ENCODE results near the gene PCDH9.

PCDH9 gene, protein sequence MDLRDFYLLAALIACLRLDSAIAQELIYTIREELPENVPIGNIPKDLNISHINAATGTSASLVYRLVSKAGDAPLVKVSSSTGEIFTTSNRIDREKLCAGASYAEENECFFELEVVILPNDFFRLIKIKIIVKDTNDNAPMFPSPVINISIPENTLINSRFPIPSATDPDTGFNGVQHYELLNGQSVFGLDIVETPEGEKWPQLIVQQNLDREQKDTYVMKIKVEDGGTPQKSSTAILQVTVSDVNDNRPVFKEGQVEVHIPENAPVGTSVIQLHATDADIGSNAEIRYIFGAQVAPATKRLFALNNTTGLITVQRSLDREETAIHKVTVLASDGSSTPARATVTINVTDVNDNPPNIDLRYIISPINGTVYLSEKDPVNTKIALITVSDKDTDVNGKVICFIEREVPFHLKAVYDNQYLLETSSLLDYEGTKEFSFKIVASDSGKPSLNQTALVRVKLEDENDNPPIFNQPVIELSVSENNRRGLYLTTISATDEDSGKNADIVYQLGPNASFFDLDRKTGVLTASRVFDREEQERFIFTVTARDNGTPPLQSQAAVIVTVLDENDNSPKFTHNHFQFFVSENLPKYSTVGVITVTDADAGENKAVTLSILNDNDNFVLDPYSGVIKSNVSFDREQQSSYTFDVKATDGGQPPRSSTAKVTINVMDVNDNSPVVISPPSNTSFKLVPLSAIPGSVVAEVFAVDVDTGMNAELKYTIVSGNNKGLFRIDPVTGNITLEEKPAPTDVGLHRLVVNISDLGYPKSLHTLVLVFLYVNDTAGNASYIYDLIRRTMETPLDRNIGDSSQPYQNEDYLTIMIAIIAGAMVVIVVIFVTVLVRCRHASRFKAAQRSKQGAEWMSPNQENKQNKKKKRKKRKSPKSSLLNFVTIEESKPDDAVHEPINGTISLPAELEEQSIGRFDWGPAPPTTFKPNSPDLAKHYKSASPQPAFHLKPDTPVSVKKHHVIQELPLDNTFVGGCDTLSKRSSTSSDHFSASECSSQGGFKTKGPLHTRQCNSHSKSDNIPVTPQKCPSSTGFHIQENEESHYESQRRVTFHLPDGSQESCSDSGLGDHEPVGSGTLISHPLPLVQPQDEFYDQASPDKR (N-terminal part only)

DNA sequence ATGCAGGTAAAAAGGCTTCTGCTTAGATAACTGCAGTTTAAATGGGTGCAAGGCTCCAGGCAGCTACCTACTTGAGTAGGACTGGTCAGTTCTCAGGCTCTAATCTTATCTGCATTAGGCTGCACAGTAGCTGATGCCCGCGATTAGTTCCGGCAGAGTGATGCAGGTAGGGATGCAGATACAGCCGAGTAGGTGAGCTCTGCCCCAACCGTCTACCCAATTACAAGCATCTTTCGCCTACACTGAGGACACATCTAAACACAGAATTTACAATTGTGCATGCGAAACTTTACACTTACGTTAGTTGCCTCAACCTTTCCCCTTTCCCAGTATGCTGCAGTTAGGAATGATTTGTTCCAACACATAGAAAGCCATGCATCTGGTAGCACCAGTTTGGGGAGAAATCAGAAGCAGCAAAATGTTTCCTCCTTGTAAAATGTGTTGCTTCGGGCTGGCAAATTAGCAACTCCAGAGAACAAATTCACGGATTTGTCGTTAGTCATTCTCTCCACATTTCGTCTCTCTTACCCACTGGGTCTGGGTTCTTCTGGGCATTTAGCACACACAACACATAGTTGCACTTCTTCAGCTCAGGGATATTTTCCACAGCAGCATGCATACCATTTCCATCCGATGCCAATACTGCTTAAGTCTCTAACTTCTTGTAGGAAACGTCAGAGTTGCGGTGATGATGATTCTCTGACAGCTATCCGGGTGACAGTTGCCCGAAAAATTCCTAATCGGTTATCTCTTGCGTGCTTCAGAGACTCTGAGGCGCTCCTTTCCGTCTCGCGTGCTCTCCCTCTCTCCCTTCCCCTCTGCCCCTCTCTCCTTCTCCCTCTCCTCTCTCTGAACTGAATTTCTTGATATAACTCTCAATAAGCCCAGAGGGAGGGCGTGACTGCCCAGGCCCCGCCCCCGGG is at the start of gene PCDH9:
Gene PCDH9 (minus strand): TSS at position 856 of the 923 bp plus-strand sequence. CDS start 1,896 bp downstream, outside the sequence.
- DNase-seq (ENCODE audit: low read depth) = no peak

DNA sequence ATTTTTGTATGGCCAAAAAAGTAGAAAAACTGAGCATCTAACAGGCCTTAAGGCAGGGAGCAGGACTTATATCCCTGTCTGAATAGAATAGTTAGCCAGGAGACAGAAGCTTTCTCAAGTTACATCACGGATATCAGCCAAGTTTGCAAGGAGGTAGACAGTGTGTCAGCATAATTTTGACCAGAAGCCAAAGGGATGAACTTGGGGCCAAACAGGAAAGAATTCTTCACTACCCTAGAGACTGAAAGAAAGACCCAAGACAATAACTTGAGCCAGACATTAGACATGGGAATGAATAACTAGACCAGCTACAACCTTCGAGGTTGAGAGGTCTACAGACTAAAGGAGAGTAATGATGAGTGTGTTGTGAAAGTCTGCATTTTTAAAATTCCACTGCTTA is 48.1 kb upstream of the PCDH9 start:
- peak; percentile 84 for DNase-seq (ENCODE audit: low read depth)

- DNase-seq (ENCODE audit: low read depth) = no peak
Measured at GRCh38 chr13:67277581-67277980, 47.4 kb upstream of the PCDH9 start.

GRCh38 chr13:67275351-67275960 is 45.3 kb upstream of the PCDH9 start:
- no peak for DNase-seq (ENCODE audit: low read depth)

DNA sequence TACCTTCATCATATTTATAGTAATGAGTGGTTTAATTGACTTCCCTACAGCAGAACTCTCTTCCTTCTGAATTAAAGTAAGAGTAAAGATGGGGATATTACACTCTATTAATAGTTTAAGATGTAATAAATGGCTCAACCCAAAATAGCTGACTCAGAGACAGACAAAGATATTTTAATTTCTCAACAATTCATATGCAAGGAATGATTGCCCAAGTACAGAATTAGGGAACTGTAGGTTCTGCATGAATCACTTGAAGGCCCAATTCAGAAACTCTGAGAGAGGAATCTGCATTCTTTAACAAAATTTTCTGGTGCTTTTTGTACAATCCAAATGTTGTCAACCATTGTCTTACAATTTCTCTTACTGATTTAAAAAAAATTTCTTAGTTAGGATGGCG is 42.9 kb upstream of the PCDH9 start:
- DNase-seq (ENCODE audit: low read depth) = no peak

- DNase-seq (ENCODE audit: low read depth) = no peak
Measured at GRCh38 chr13:67267136-67267535, 37.0 kb upstream of the PCDH9 start.

DNA sequence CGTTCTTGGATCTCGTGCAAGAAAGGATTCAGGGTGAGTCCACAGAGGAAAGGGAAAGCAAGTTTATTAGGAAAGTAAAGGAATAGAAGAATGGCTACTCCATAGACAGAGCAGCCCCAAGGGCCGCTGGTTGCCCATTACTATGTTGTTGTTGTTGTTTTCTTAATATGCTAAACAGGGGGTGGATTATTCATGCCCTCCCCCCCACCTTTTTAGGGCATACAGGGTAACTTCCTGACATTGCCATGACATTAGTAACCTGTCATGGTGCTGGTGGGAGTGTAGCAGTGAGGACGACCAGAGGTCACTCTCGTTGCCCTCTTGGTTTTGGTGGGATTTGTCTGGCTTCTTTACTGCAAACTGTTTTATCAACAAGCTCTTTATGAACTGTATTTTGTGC is 29.1 kb upstream of the PCDH9 start:
- no peak for DNase-seq (ENCODE audit: low read depth)

GRCh38 chr13:67258482-67258881 is 28.3 kb upstream of the PCDH9 start:
- DNase-seq (ENCODE audit: low read depth) = no peak

DNA sequence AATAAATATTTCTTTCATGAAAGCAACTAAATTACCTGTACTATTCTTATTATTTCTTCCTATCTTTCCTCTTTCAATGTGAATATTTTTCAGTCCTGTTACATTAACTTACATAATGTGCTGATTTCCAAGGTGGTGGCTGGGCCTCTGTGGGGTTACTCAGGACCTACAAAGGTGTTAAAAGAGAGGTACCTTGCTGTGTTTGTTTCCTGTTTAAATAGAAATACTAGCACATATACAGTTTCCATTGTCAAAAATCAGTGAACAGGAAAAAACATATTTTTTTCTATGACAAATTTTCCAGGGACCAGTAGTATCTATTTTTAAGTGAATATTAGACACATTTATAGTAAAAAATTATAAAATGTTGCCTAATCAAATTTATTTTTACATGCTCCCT is 8.7 kb upstream of the PCDH9 start:
- DNase-seq (ENCODE audit: low read depth) = no peak

DNA sequence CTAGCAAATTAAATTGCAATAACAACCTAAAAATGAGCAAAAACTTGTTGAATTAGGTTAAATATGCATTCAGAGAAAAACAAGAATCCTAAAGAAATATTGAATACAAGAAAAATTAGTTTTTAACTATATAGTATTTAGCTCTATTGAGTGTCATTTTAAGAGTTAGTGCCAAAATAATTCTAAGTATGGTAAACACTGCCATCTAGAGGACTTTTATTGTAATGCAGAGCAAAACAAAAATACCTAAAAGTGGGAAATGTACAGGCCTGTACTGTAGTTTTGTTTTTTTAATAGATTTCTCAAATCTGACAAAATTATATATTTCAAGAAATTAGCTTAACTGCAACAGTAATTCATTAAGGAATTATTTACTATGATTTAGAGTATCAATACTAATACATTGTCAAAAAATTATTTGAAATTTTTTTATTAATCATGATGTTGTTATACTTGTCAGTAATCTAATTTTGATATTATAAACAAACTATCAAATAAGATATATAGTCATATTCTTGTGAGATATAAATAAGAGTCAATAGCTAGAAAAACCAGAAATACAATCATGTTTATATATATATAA is 8.2 kb upstream of the PCDH9 start:
- DNase-seq (ENCODE audit: low read depth) = no peak

- no peak for DNase-seq (ENCODE audit: low read depth)
Measured at GRCh38 chr13:67235265-67235664, 5.1 kb upstream of the PCDH9 start.

- DNase-seq (ENCODE audit: low read depth) = no peak
Measured at GRCh38 chr13:67232384-67232783, 2.2 kb upstream of the PCDH9 start.

GRCh38 chr13:67231289-67232000 is 1.3 kb upstream of the PCDH9 start:
- no peak for DNase-seq (ENCODE audit: low read depth)

GRCh38 chr13:67230404-67231288 is 510 bp upstream of the PCDH9 start:
- DNase-seq (ENCODE audit: low read depth) = peak; percentile 90

DNA sequence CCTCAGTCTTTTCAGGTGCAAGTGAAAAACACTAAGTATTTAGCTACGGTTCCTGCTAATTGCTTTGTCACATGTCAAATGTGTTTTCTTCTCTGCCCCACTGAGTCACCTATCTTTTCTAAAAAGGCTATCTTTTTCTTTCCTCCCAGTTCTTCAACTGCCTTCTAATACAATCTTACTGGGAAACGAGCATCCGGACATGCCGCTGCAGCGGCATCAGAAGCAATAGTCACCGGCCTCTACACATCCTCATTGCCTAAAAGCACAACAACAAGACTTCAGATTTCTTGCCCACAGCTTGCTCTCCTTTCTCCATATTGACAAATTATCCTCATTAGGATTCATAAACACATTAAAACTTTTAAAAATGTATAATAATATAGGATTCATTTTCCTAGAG is 1.2 kb downstream of the PCDH9 start:
- DNase-seq (ENCODE audit: low read depth) = no peak

DNA sequence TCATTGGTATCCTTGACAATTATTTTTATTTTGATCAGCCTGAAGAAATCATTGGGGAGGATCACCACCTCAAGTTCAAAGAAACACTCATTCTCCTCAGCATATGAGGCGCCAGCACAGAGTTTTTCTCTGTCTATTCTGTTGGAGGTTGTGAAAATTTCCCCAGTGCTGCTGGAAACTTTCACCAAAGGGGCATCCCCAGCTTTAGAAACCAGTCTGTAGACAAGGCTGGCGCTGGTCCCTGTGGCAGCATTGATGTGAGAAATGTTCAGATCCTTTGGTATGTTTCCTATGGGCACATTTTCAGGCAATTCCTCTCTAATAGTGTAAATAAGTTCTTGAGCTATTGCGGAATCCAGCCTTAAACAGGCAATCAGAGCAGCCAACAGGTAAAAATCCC is 2.1 kb downstream of the PCDH9 start:
- no peak for DNase-seq (ENCODE audit: low read depth)

- no peak for DNase-seq (ENCODE audit: low read depth)
Measured at GRCh38 chr13:67227131-67227983, 2.8 kb downstream of the PCDH9 start.

GRCh38 chr13:67226696-67227095 is 3.4 kb downstream of the PCDH9 start:
- no peak for DNase-seq (ENCODE audit: low read depth)
